Posterior vena cava (tissue), 2 donors: ENCODE measurements around the gene CLEC1A. TPM values are rescaled to one million over a fixed set of nuclear protein-coding genes. Genes with fewer than 3 reads are reported as not detected.
"Not testable (repeated sequence)": the region's sequence is repeated elsewhere in the genome, so short reads cannot be mapped to it uniquely, and the experiment has no call there.

Source experiments
- DNase-seq: peaks from one replicate; pipeline ENCODE4 v3.0.0-alpha.2; 2020; ENCODE audit warnings: low spot score
- intact Hi-C, 2 donors: fragments of 100-400 bp; cut with DNase I; formaldehyde crosslinking; loops; one replicate each; pipeline versions ENCODE4 v1.14.1 to v1.14.2; 2022 to 2023
- total RNA-seq, 2 donors: library from RNA; stranded (reverse); fragmentation: NEBNext Ultra II Directional; extraction: Animal tissue kit (Norgen Biotek cat#: 25700); gene quantifications; one replicate each; pipeline ENCODE4 v1.2.1, GENCODE V29; 2021
- donor health status: DM: yes; HTN: yes; CAD: no.
- donor health status: DM: yes; HTN: yes; CAD: no.

CLEC1A gene
- total RNA-seq, 2 donors from 2014 or later = 5.2 to 5.9 TPM

- DNase-seq = no peak
- intact Hi-C loops = no loop called here
Observed at GRCh38 chr12:10067942-10068341, 30.8 kb downstream of the CLEC1A start.

- DNase-seq = no peak
- intact Hi-C loops = no loop called here
Observed at GRCh38 chr12:10067264-10067663, 31.5 kb downstream of the CLEC1A start.

- no peak for DNase-seq
- intact Hi-C loops = no loop called here
Observed at GRCh38 chr12:10065241-10065640, 33.5 kb downstream of the CLEC1A start.

GRCh38 chr12:10058387-10058786 is 40.4 kb downstream of the CLEC1A start:
- intact Hi-C loops = no loop called here
- DNase-seq = no peak

- DNase-seq = no peak
Observed at GRCh38 chr12:10052193-10052913, 46.4 kb downstream of the CLEC1A start.

GRCh38 chr12:10048526-10048925 is 50.3 kb downstream of the CLEC1A start:
- intact Hi-C loops = no loop called here
- DNase-seq = no peak

More at GRCh38 chr12:10052193-10052913, 46.4 kb downstream of the CLEC1A start:
- intact Hi-C loops = no loop called here

GRCh38 chr12:10042167-10042566 is 56.6 kb downstream of the CLEC1A start:
- no peak for DNase-seq
- intact Hi-C loops = no loop called here

- DNase-seq = no peak
- intact Hi-C loops = loop anchor here in 1 of 2 donors (2.0 kb wide), 1 partner anchor 63 kb away; the partner anchor contains the start of gene CLEC12A
Observed at GRCh38 chr12:10033783-10034545, 64.8 kb downstream of the CLEC1A start.

- no peak for DNase-seq
- intact Hi-C loops = no loop called here
Observed at GRCh38 chr12:10031771-10032175, 67.0 kb downstream of the CLEC1A start.

- intact Hi-C loops = no loop called here
- no peak for DNase-seq
Observed at GRCh38 chr12:10031321-10031720, 67.5 kb downstream of the CLEC1A start.

GRCh38 chr12:10030446-10030845 is 68.3 kb downstream of the CLEC1A start, which contains the start of gene CLEC9A:
CLEC9A (plus strand) TSS chr12:10030682; CDS start chr12:10052688, 22,006 bp downstream.
- intact Hi-C loops = no loop called here
- no peak for DNase-seq

- no peak for DNase-seq
- intact Hi-C loops = no loop called here
Observed at GRCh38 chr12:10027721-10028120, 71.1 kb downstream of the CLEC1A start.

GRCh38 chr12:10027311-10027710 is 71.5 kb downstream of the CLEC1A start:
- intact Hi-C loops = no loop called here
- no peak for DNase-seq

- intact Hi-C loops, DNase-seq: not testable (repeated sequence)
Observed at GRCh38 chr12:10026666-10027065, 72.1 kb downstream of the CLEC1A start.

GRCh38 chr12:10025236-10025635 is 73.5 kb downstream of the CLEC1A start:
- no peak for DNase-seq
- intact Hi-C loops = no loop called here

- intact Hi-C loops = no loop called here
- DNase-seq = no peak
Observed at GRCh38 chr12:10021342-10021741, 77.4 kb downstream of the CLEC1A start.

Other genes with a start within 250 kb of the CLEC1A start
- 10 to 100 TPM; 11.3 to 14.2 TPM for gene CLEC2B, start 229.6 kb downstream of the CLEC1A start, total RNA-seq
- not detected for gene KLRF2, start 217.5 kb downstream of the CLEC1A start, total RNA-seq
- not detected for gene CLEC2A, start 166.6 kb downstream of the CLEC1A start, total RNA-seq
- 1 to 10 TPM; 2.0 to 5.0 TPM for gene CLEC12A, start 127.6 kb downstream of the CLEC1A start, total RNA-seq
- not detected for gene CLEC1B, start 99.9 kb downstream of the CLEC1A start, total RNA-seq
- under 1 TPM in 1 of 2 donors, not detected in 1; 0.88 TPM for gene CLEC12B, start 88.4 kb downstream of the CLEC1A start, total RNA-seq
- gene CLEC9A, start 68.3 kb downstream of the CLEC1A start, total RNA-seq = not detected
- 10 to 100 TPM; 19.4 to 29.2 TPM for gene CLEC7A, start 31.2 kb upstream of the CLEC1A start, total RNA-seq
- gene OLR1, start 73.1 kb upstream of the CLEC1A start, total RNA-seq = under 1 TPM in 1 of 2 donors, not detected in 1; 0.71 TPM
- not detected for gene TMEM52B, start 80.0 kb upstream of the CLEC1A start, total RNA-seq
- 10 to 100 TPM; 73.5 to 77.0 TPM for gene GABARAPL1, start 113.9 kb upstream of the CLEC1A start, total RNA-seq
- gene KLRD1, start 208.9 kb upstream of the CLEC1A start, total RNA-seq = 1 to 10 TPM; 4.6 to 4.8 TPM